NCI-H524 (cell line): ENCODE data around the gene GTF2A2.

Experiments
- DNase-seq, 2 experiments: peaks; one replicate each; lab custom pipeline; 2025; lab: John Stamatoyannopoulos, UW

GTF2A2 gene

DNA sequence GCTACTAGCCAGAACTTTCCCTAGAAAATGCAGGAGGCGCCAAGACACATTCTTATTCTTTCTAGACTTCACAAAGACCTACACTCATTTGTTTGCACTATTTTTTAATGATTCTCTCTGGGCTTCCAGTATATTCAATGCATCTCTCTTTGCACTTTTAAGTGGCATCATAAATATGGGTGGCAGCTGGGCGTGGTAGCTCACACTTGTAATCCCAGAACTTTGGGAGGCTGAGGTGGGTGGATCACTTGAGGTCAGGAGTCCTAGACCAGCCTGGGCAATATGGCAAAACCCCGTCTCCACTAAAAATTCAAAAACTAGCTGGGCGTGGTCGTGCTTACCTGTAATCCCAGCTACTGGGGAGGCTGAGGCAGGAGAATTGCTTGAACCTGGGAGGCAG, 51.3 kb downstream of the GTF2A2 start:
- no peak for DNase-seq

DNA sequence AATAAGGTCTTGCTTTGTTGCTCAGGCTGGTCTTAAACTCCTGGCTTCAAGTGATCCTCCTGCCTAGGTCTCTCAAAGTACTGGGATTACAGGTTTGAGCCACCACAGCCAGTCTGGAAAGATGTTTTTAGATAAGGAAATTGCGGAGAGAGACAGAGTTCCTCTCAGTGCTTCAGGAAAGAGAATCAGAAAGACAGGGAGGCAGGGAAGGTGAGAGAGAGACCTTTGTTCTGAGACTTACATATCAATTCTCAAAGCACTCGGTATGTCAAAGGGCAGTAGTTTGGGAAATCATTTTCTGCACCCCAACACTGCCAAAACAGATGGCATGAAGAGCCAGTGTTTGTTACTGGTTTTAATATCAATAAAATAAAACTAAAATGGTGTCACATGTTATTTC, 58.9 kb downstream of the GTF2A2 start:
- DNase-seq = no peak

DNA sequence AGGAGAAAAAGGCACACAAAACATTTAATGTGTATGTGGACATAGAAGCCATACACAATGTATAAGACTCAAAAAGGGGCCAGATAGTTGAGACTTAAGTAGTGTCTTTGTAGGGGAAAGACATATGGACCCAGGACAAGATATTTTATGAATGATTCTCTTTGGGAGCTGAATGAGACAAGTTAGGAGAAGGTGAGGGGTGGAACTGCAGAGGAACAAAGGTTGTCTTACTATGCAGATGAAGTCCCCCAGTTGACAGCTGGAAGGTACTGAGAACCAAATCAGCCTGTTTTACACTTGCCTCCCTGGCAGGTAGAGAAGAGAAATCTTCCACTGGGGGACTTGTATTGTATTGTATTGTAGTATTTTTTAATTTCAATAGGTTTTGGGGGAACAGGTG, 60.7 kb downstream of the GTF2A2 start:
- no peak for DNase-seq

DNA sequence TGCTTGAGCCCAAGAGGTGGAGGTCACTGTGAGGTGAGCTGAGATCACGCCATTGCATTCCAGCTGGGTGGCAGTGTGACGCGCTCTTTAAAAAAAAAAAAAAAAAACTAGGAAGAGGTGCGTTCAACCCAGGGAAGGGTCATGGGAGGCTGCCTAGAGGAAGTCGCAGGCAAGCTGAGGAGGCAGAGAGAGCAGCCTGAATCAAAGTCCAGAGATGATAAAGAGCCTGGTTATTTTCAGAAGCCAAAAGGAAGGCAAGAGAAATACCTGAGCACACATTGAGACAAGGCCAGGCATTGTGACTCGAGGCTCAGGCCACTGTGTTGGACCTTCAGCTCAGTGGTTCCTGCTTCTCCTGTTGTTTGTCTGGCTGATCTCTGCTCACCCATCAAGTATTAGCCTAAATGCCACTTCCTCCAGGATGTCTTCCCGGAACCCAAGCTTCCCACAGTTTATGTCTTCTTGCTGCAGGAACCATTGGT, 61.8 kb downstream of the GTF2A2 start:
- DNase-seq = no peak

DNA sequence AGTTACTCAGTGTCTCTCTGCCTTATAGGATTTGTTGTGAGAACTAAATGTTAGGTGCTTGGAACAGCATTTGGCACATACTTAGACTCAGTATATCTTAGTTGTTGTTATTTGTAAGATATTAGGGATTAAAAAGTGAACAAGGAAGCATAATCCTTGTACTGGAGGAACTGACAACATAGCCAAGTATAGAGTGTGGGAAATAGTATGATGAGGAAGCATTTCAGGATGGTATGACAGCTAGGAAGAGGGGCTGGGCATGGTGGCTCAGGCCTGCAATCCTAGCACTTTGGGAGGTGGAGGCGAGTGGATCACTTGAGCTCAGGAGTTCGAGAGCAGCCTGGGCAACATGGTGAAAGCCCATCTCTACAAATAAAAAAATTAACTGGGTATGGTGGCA, 62.3 kb downstream of the GTF2A2 start:
- DNase-seq = no peak

DNA sequence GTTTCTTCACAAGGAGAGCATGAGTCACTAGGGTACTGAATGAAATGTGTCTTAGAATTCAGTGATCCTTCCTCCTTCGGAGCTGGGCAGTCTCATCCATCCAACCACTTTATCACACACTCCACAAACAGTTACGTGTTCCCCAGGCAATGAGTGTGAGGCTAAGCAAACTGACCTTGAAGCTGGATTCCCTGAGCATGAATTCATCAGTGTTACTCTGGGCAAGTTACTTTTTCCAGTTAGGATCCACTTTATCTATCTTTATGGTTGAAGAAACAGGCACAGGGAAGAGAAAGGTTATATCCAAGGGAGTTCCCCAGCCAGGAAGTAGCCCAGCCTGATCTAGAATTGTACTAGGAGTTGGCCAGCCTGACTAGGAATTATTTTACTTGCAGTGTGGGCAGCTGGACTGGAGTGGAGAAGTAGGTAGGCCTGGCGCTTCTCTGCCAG, 62.8 kb downstream of the GTF2A2 start:
- no peak for DNase-seq

DNA sequence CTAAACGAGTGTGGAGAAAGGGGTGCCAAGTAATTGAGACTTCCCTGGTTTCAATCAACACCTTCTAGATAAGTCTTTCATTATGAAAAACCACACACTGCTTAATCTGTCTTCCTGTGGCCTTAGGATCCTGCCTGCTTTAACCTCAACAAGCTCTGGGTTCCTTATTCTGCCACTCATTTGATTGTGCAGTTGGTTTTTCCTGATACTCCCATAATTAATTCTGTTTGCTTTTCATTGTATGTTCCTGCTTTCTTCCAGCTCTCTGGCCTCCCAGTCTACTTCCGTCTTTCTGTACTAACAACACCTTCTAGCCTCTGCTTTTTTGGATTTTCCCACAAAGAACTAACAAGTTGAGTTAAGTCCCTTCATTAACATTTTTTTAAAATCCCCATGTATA, 66.0 kb downstream of the GTF2A2 start:
- no peak for DNase-seq

DNA sequence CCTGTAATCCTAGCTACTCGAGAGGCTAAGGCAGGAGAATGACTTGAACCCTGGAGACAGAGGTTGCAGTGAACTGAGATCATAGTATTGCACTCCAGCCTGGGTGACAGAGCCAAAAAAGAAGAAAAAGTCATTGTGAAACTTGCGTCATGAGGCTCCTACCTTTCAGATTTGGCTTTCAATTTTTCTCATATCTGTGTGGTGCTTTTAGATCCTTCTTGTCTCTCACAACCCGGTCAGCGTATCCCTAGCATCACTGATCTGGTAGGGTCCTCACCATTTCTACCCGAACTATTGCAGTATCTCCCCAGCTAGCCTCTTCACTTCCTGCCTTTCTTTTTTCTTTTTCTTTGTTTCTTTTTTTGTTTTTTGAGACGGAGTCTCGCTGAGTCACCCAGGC, 67.3 kb downstream of the GTF2A2 start:
- DNase-seq = no peak
